ENCODE results near the gene POLR1D. TPM values are rescaled to one million over a fixed set of nuclear protein-coding genes. Genes with fewer than 3 reads are reported as not detected.

POLR1D gene
- total and polyA plus RNA-seq, 2 experiments from 2014 or later = 177 to 197 TPM

DNA sequence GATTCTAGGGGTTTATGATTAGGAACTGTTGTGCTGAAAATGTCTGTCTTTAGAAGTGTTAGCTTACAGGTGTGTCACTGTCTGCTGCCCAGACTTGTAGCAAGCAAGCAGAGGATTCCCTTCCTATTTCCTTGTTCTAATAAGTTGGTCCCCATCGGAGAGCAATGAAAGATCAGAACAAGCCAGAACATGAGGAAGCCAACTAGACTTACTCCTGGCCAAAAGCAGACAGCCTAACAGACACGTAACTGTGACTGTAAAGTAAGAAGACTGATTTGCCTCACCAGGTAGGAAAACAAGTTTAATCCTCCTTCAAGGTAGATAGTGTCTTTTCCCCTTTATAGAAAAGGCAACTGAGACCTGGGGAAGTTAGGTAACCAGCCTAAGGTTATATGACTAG is 12.5 kb downstream of the POLR1D start:
- Histone ChIP-seq H3K79me2 (replicated peaks; ENCODE audit: insufficient read depth) (peaks cover 81% of the 10 kb centered on the region), H2AFZ (no peak overlapping the region), H3K27me3 (ENCODE audit: insufficient read depth) (no peaks in the 10 kb centered on the region), H4K20me1 (replicated peaks; ENCODE audit: insufficient read depth) (peaks cover 16% of the 10 kb centered on the region), H3K4me1 (ENCODE audit: insufficient read depth) (no peaks in the 10 kb centered on the region), H3F3A (replicated peaks; ENCODE audit: low read depth) (no peaks in the 10 kb centered on the region), H3K4me2 (no peak overlapping the region), H3K4me3 (no peak overlapping the region), H3K36me3 (ENCODE audit: insufficient read depth) (no peaks in the 10 kb centered on the region; the same call in 1 of the 2 replicates), H3K9me2 (ENCODE audit: insufficient read depth) (no peaks in the 10 kb centered on the region), H3K27ac (ENCODE audit: low read depth) (no peak overlapping the region)
- Mint-ChIP-seq H3K27me3 (ENCODE audit: insufficient read depth, low read depth, poor library complexity) (no peaks in the 10 kb centered on the region), H3K9me3 (no peaks in the 10 kb centered on the region), H3K27ac (peak overlapping the region; percentile 26; the same call in 1 of the 2 replicates), H3K4me3 (no peak overlapping the region), H3K36me3 (ENCODE audit: low read depth) (no peaks in the 10 kb centered on the region), H3K4me1 (peaks cover 6% of the 10 kb centered on the region; the same call in 1 of the 3 replicates)
- ATAC-seq (no peak), DNase-seq (ENCODE audit: low spot score) (no peak)
- no peak for TF ChIP-seq ZNF331 (CRISPR knock-in tag; IDR thresholded peaks at IDR 0.05; ENCODE audit: low read depth)
- TF ChIP-seq CTCF (conservative IDR thresholded peaks at IDR 0.05; ENCODE audit: low read depth in 2 of 2) = no peak
- TF ChIP-seq JUNB (IDR thresholded peaks at IDR 0.05; ENCODE audit: unreplicated experiment) = no peak
- TF ChIP-seq, protein P1, sequence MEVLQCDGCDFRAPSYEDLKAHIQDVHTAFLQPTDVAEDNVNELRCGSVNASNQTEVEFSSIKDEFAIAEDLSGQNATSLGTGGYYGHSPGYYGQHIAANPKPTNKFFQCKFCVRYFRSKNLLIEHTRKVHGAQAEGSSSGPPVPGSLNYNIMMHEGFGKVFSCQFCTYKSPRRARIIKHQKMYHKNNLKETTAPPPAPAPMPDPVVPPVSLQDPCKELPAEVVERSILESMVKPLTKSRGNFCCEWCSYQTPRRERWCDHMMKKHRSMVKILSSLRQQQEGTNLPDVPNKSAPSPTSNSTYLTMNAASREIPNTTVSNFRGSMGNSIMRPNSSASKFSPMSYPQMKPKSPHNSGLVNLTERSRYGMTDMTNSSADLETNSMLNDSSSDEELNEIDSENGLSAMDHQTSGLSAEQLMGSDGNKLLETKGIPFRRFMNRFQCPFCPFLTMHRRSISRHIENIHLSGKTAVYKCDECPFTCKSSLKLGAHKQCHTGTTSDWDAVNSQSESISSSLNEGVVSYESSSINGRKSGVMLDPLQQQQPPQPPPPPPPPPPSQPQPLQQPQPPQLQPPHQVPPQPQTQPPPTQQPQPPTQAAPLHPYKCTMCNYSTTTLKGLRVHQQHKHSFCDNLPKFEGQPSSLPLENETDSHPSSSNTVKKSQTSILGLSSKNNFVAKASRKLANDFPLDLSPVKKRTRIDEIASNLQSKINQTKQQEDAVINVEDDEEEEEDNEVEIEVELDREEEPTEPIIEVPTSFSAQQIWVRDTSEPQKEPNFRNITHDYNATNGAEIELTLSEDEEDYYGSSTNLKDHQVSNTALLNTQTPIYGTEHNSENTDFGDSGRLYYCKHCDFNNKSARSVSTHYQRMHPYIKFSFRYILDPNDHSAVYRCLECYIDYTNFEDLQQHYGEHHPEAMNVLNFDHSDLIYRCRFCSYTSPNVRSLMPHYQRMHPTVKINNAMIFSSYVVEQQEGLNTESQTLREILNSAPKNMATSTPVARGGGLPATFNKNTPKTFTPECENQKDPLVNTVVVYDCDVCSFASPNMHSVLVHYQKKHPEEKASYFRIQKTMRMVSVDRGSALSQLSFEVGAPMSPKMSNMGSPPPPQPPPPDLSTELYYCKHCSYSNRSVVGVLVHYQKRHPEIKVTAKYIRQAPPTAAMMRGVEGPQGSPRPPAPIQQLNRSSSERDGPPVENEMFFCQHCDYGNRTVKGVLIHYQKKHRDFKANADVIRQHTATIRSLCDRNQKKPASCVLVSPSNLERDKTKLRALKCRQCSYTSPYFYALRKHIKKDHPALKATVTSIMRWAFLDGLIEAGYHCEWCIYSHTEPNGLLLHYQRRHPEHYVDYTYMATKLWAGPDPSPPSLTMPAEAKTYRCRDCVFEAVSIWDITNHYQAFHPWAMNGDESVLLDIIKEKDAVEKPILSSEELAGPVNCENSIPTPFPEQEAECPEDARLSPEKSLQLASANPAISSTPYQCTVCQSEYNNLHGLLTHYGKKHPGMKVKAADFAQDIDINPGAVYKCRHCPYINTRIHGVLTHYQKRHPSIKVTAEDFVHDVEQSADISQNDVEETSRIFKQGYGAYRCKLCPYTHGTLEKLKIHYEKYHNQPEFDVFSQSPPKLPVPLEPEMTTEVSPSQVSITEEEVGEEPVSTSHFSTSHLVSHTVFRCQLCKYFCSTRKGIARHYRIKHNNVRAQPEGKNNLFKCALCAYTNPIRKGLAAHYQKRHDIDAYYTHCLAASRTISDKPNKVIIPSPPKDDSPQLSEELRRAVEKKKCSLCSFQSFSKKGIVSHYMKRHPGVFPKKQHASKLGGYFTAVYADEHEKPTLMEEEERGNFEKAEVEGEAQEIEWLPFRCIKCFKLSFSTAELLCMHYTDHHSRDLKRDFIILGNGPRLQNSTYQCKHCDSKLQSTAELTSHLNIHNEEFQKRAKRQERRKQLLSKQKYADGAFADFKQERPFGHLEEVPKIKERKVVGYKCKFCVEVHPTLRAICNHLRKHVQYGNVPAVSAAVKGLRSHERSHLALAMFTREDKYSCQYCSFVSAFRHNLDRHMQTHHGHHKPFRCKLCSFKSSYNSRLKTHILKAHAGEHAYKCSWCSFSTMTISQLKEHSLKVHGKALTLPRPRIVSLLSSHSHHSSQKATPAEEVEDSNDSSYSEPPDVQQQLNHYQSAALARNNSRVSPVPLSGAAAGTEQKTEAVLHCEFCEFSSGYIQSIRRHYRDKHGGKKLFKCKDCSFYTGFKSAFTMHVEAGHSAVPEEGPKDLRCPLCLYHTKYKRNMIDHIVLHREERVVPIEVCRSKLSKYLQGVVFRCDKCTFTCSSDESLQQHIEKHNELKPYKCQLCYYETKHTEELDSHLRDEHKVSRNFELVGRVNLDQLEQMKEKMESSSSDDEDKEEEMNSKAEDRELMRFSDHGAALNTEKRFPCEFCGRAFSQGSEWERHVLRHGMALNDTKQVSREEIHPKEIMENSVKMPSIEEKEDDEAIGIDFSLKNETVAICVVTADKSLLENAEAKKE (CRISPR knock-in tag; IDR thresholded peaks at IDR 0.05) = no peak
- TF ChIP-seq EZH2 (IDR thresholded peaks at IDR 0.05; ENCODE audit: low read depth, unreplicated experiment) = no peak
- TF ChIP-seq ZNF114 (CRISPR knock-in tag; IDR thresholded peaks at IDR 0.05) = no peak
- TF ChIP-seq POLR2AphosphoS5 (IDR thresholded peaks at IDR 0.05; ENCODE audit: low read depth) = no peak
- TF ChIP-seq, protein P2, sequence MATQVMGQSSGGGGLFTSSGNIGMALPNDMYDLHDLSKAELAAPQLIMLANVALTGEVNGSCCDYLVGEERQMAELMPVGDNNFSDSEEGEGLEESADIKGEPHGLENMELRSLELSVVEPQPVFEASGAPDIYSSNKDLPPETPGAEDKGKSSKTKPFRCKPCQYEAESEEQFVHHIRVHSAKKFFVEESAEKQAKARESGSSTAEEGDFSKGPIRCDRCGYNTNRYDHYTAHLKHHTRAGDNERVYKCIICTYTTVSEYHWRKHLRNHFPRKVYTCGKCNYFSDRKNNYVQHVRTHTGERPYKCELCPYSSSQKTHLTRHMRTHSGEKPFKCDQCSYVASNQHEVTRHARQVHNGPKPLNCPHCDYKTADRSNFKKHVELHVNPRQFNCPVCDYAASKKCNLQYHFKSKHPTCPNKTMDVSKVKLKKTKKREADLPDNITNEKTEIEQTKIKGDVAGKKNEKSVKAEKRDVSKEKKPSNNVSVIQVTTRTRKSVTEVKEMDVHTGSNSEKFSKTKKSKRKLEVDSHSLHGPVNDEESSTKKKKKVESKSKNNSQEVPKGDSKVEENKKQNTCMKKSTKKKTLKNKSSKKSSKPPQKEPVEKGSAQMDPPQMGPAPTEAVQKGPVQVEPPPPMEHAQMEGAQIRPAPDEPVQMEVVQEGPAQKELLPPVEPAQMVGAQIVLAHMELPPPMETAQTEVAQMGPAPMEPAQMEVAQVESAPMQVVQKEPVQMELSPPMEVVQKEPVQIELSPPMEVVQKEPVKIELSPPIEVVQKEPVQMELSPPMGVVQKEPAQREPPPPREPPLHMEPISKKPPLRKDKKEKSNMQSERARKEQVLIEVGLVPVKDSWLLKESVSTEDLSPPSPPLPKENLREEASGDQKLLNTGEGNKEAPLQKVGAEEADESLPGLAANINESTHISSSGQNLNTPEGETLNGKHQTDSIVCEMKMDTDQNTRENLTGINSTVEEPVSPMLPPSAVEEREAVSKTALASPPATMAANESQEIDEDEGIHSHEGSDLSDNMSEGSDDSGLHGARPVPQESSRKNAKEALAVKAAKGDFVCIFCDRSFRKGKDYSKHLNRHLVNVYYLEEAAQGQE (IDR thresholded peaks at IDR 0.05; ENCODE audit: unreplicated experiment) = no peak
- no peak for TF ChIP-seq NANOG (IDR thresholded peaks at IDR 0.05; ENCODE audit: borderline replicate concordance)
- TF ChIP-seq EZH2phosphoT487 (IDR thresholded peaks at IDR 0.05; ENCODE audit: unreplicated experiment) = no peak
- TF ChIP-seq STAT1 (IDR thresholded peaks at IDR 0.05; ENCODE audit: unreplicated experiment) = no peak

All from GM23338 (cell line).